GM21529 (cell line): Measurements from ENCODE around the gene OR6K3.
"Not testable (repeated sequence)": the region's sequence is repeated elsewhere in the genome, so short reads cannot be mapped to it uniquely, and the experiment has no call there.

Source experiments
- ATAC-seq: cut with Tn5 transposase; IDR thresholded peaks from one replicate; pipeline ENCODE4 v1.9.1; 2021; ENCODE audit not compliant: unreplicated experiment

The OR6K3 gene, protein sequence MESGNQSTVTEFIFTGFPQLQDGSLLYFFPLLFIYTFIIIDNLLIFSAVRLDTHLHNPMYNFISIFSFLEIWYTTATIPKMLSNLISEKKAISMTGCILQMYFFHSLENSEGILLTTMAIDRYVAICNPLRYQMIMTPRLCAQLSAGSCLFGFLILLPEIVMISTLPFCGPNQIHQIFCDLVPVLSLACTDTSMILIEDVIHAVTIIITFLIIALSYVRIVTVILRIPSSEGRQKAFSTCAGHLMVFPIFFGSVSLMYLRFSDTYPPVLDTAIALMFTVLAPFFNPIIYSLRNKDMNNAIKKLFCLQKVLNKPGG

GRCh38 chr1:158720620-158721019 lies at the start of gene OR6K3:
OR6K3 (minus strand) TSS chr1:158720720; CDS start chr1:158718115, 2,605 bp downstream.
- ATAC-seq, result no peak

DNA sequence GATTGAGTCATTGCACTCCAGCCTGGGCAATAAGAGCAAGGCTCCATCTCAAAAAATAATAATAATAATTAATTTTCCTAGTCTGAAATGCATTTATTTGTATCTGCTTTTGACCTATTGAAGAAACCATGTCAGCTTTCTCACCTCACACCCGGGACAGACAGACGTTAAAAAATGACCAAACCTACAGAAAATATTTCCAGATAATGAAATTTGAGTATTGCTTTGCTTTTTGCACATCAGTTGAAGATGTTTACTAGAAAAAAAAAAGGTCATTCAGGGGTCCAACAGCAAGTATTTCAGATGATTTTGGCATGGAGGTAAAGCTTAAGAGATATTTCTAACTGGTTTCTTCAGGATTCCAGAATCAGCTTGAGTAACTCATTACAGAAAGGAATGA lies 33.9 kb upstream of the OR6K3 start, which contains the start of gene OR6K6:
OR6K6 (plus strand) TSS at position 301 of the 400 bp plus-strand sequence. CDS start 168 bp downstream, outside the sequence.
- no peak for ATAC-seq

DNA sequence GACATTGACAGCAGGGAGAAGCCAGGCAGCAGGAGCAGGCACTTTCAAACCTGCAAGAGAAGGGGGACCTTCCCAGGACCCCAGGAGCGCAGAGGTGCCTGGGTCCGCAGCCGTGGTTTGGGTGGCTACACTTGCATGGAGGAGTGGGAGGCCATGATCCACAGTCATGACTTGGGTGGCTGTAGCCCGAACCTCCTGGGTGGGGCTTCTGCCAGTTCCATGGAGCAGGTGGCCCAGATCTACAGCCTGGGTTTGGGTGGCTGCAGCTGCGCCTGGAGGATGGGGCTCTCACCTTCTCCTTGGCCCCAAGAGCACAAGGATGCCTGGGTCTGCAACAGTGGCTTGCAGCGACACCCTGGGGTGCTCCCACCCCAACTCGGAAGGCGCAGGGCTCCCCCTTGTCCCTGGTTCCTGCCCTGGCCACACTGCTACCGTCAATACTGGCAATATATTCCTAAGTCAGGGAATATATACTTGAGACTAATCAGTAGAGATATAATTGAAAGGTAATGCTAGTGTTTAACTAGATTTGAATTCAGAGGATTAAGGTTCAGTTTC lies 31.7 kb upstream of the OR6K3 start:
- no peak for ATAC-seq

GRCh38 chr1:158735848-158736247 lies 15.3 kb upstream of the OR6K3 start:
- no peak for ATAC-seq

DNA sequence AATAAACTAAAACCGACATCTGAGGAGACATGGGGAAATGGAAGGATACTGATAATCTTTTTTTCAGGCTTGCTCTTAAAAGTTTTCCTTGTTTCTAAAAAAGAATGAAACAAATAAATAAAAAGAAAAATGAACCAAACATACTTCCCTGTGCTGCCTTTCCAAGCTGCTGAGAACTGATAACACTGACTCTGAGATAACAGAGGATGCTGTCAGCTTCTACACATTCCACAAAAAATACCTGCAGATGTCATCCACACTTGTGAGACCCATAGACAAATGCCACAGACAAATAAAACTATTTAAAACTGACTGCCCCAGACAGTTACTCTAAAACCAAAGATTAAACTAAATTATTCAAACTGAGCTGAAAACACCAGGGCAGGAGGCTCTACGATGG lies 12.0 kb upstream of the OR6K3 start:
- no peak for ATAC-seq

DNA sequence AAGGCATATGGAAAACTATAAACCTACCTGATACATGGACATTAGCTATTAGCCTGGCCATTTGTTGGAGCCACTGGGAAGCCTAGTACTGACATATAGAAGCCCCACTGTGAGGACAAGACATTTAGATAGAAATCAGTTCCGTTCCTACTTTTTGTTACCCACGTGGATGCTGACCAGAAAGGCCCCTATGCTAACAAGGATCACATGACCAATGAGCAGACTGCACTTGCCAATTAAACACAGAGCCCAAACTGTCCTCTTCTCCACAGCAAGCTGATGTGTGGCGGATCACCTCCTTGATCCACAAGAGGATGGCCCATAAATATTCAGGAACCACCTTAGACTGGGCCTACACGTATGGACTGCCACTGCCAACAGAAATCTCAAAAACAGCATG lies 11.2 kb upstream of the OR6K3 start:
- ATAC-seq, result no peak

GRCh38 chr1:158730453-158730852 lies 9.9 kb upstream of the OR6K3 start:
- no peak for ATAC-seq

DNA sequence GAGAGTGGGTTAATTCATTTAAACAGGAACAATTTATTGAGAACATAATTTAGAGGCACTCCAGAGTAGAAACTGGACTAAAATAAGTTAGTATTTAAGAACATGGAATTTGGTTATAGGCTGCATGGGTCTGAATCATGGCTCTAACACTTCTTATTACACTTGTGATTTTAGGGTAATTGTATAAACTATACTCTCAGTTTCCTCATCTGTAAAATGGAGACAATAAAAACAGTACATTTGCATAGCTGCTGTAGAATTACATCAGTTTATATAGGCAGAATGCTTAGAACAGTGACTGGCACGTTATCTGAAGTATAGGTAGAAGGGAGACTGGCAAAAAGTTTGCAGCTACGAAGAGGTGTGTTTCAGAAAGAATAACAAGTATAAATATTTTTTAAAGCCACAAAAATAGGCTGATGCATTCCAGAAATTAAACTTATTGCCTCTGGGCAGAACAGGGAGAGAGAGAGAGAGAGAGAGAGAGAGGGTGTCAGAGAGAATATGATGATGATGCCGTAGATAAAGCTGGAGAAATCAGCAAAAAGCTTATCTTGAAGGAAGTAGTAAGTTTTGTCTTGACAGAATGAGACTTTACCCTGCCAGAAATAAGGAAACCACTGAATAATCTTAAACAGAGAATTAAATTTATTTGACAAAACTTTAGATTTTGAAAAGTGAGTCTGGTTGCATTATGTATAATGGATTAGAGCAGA lies 8.1 kb upstream of the OR6K3 start:
- ATAC-seq, result no peak

DNA sequence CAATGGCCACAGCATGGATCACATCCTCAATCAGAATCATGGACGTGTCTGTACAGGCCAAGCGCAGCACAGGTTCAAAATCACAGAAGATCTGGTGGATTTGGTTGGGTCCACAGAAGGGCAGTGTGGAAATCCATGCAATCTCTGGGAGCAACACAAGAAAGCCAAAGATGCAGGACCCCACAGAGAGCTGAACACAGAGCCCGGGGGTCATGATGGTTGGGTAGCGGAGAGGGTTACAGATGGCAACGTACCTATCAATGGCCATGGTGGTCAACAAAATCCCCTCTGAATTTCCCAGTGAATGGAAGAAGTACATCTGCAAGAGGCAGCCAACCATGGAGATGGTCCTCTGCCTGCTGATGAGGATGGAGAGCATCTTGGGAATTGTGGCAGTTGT lies 3.9 kb upstream of the OR6K3 start:
- no peak for ATAC-seq

- no peak for ATAC-seq
These were observed 856 bp downstream of the OR6K3 start for GRCh38 chr1:158719664-158720063.

DNA sequence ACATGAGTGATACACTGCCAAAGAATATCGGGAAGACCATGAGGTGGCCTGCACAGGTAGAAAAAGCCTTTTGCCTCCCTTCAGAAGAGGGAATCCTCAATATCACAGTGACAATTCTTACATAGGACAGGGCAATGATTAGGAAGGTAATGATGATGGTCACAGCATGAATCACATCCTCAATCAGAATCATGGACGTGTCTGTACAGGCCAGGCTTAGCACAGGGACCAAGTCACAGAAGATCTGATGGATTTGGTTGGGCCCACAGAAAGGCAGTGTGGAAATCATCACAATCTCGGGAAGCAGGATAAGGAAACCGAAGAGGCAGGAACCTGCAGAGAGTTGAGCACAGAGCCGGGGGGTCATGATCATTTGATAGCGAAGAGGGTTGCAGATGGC lies 3.2 kb downstream of the OR6K3 start:
- no peak for ATAC-seq

DNA sequence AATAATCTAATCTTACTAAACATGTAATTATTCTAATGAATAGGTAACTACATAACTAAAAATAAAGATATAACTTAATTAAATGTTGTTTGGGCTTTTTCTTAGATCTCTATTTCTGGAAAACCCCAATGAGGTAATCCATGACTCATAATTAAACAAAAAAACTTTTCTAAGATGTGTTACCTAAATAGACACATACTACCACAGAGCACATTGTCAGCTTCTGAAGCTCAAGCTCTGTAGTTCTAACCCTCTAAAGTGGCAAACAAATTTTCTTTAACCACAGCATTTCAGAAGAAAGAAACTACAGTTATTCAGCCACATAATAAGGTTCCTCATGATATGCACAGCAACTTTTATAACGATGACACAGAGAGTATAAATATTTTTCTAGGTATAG lies 4.2 kb downstream of the OR6K3 start:
- ATAC-seq, result no peak

GRCh38 chr1:158714754-158715153 lies 5.8 kb downstream of the OR6K3 start:
- no peak for ATAC-seq

DNA sequence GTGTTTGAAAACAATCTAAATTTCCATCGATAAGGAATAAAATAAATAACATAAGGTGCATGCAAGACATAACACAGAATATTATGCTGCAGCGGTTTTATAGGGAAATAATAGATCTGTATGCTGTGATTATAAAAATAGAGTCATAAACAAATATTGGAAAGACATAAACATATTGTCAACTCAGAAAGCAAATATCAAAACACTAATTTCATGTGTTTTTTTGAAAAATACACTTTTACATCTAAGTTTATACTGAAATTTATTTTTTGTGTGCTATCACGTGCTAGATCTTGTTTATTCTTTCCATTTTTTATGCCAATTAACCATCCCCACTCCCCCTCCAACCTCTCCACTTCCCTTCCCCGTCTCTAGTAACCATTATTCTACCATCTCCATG lies 9.4 kb downstream of the OR6K3 start:
- ATAC-seq, result no peak

GRCh38 chr1:158706096-158706495 lies 14.4 kb downstream of the OR6K3 start:
- ATAC-seq, result no peak

- no peak for ATAC-seq
These were observed 20.0 kb downstream of the OR6K3 start, which contains the start of gene OR6K2 for GRCh38 chr1:158700552-158700951. OR6K2 (minus strand) TSS chr1:158700652; CDS start chr1:158700652, 0 bp downstream.

- no peak for ATAC-seq
These were observed 25.9 kb downstream of the OR6K3 start for GRCh38 chr1:158694596-158694995.

DNA sequence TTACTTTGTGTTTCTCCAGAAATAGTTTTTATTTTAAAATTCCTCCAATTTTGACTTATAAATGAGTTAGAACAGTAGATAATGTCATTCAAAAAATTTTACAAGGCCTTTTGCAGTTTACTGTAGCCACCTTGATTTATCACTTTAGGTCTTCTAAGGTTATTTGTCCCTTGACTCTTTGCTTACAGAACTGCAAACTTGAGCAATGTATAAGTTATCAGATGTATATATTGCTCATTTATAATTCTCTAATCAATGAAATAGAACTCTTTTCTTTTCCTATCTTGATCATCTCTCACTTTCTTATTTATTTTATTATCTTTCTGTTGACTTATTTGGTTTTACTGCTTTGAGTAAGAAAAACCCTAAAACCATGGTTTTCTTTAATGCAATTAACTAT lies 28.2 kb downstream of the OR6K3 start:
- ATAC-seq, result no peak

DNA sequence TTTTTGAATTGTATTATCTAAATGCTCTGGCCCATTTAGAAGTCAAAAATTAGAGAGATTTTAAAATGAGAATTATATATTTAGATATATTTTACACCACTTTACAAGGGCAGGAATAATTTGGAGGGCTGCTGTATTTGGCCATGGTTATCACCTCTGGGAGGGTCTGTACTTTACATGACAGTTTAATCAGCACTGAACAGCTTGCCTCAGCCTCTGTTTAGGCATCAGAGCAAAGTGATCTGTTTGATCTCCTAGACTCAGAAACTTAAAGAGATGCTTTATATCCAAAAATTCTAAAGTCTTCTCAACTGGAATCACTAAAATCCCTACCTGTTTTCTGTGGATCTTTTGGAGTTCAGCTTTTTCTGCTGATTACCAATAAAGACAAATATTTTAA lies 28.6 kb downstream of the OR6K3 start:
- no peak for ATAC-seq

DNA sequence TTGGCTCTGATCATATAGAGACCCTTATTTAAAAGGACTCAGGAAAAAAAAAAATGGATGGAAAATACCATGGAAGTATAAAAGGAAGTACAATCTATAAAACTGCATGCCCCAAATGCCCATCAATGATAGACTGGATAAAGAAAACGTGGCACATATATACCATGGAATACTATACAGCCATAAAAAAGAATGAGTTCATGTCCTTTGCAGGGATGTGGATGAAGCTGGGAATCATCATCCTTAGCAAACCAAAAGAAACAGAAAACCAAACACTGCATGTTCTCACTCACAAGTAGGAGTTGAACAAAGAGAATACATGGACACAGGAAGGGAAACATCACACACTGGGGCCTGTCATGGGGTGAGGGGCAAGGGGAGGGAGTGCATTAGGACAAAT lies 29.4 kb downstream of the OR6K3 start:
- ATAC-seq, result not testable (repeated sequence)

DNA sequence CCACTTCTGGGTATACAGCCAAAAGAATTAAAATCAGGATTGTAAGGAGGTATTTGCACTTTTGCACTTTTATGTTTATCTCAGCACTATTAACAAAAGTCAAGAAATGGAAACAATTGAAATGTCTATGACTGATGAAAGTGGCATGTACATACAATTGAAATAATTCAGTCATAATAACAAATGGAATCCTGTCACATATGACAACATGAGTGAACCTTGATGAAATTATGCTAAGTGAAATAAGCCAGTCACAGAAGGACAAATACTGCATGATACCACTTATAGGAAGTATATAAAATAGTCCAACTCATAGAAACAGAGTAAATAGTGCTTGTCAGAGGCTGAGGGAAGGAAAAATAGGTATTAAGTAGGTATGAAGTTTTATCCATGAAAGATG lies 30.6 kb downstream of the OR6K3 start:
- no peak for ATAC-seq

GRCh38 chr1:158689110-158689509 lies 31.4 kb downstream of the OR6K3 start:
- ATAC-seq, result no peak
